SKM-1 treated with dmso at 0.1 percent for 144 hours (cell line): ENCODE results near the gene TMEM175.

Experiments
- DNase-seq: peaks from one replicate; lab custom pipeline; 2025; ENCODE audit not compliant: unreplicated experiment; lab: John Stamatoyannopoulos, UW

Gene TMEM175

GRCh38 chr4:1001561-1002130 is 69.4 kb downstream of the TMEM175 start:
- no peak for DNase-seq

- no peak for DNase-seq
These were observed 69.9 kb downstream of the TMEM175 start for GRCh38 chr4:1002131-1002630.

DNA sequence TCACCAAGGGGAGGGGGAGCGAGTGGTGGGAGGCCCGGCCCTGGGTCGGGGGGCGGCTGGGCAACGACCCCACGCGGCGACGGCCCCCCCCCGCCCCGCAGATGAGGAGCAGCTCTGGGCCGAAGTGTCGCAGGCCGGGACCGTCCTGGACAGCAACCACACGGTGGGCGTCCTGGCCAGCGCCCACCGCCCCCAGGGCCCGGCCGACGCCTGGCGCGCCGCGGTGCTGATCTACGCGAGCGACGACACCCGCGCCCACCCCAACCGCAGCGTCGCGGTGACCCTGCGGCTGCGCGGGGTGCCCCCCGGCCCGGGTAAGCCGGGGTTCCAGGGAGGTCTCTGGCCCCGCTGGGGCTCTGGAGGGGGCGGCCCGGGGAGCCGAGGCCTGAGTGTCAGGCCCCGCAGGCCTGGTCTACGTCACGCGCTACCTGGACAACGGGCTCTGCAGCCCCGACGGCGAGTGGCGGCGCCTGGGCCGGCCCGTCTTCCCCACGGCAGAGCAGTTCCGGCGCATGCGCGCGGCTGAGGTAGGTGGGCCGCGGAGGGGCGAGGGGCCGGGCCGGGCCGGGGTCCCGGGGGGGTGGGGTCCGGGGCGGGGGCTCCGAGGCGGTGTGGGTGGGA is 70.5 kb downstream of the TMEM175 start:
- no peak for DNase-seq

- no peak for DNase-seq
These were observed 71.2 kb downstream of the TMEM175 start for GRCh38 chr4:1003271-1004070.

- DNase-seq = no peak
These were observed 71.8 kb downstream of the TMEM175 start for GRCh38 chr4:1004071-1004418.

DNA sequence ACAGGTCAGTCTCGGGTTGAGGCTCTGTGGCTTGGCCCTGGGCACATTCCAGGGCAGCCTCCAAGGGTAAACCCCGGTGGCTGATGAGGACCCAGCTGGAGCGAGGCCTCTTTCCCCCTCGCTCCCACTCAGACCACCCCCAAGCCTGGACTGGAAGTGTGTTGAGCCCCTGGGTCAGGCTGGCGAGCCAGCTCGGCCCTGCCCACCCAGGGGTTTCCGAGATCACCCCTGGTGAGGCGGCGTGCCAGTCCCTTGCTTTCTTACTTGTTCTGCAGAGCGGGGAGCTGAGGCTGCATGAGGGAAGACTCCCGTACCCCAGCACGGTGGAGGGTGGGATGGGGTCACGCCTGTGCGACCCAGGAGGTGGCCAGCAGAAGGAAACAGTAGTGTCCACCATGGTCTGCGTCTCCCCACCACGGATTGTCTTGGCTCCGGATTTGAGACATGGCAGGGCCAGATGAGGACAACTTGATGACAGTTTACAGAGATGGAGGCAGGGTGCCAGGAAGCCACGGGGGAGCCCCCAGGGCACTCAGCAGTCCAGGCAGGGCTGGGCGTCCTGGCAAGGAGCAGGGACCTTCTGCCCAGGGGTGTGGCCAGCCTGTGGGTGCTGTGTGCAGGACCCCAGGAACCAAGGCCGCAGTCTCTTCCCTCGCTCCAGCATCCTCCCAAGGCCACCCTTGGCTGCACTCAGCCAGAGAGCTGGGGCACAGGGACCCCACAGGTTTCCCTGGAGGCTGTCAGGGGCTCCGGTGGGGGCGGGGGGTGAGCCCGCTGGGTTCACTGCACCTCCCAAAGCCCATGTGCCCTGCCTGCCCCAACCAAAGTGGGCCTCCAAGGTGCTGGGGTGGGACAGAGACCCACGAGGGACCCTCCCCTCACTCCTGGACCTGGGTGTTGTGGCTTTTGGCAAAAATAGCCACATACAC is 72.6 kb downstream of the TMEM175 start:
- DNase-seq = no peak

- DNase-seq = peak; percentile 23
These were observed 74.6 kb downstream of the TMEM175 start for GRCh38 chr4:1006856-1007255.
